Keratinocyte (primary cell): ENCODE data around the gene RNF144B.

ENCODE experiments used
- CTCF ChIP-seq, 3 experiments: IDR thresholded peaks in 1 of 3; conservative IDR thresholded peaks in 1 of 3; optimal IDR thresholded peaks in 1 of 3; 2 replicates in 2 of 3; 3 replicates in 1 of 3; pipeline versions ENCODE3 to v1.5.1; 2011; ENCODE audit warnings: low read length in 3 of 3, mild to moderate bottlenecking in 3 of 3, moderate library complexity in 2 of 3, control low read depth in 1 of 3, inconsistent platforms in 1 of 3; ENCODE audit not compliant: insufficient read depth in 2 of 3; ENCODE audit errors: extremely low read depth in 1 of 3
- EZH2 ChIP-seq: IDR thresholded peaks from one replicate; pipeline ENCODE4 v1.6.1; 2012; ENCODE audit warnings: inconsistent platforms, mild to moderate bottlenecking, low read length, moderate library complexity

GRCh38 chr6:18433059-18433458 lies 45.9 kb downstream of the RNF144B start:
- TF ChIP-seq CTCF (optimal IDR thresholded peaks at IDR 0.05 in 1 of 3, IDR thresholded peaks at IDR 0.05 in 1 of 3, conservative IDR thresholded peaks at IDR 0.05 in 1 of 3; ENCODE audit: extremely low read depth in 1 of 3, insufficient read depth in 2 of 3, low read length in 3 of 3), result no peak
- no peak for TF ChIP-seq EZH2
